B cell (primary cell): ENCODE data around the gene TXNRD3.

Experiments
- CTCF ChIP-seq: fragments of 200-600 bp; IDR thresholded peaks from one replicate; pipeline ENCODE4 v1.8.0; 2022; ENCODE audit warnings: antibody characterized with exemption, mild to moderate bottlenecking
- EZH2 ChIP-seq: IDR thresholded peaks from 2 replicates; pipeline ENCODE4 v1.6.1; 2012; ENCODE audit warnings: borderline replicate concordance, low read depth, mild to moderate bottlenecking, moderate library complexity, low read length; ENCODE audit not compliant: insufficient read depth, poor library complexity, severe bottlenecking

GRCh38 chr3:126685493-126685892 is 30.6 kb upstream of the TXNRD3 start:
- TF ChIP-seq CTCF: no peak
- no peak for TF ChIP-seq EZH2
